Suprapubic skin (tissue), 3 donors: ENCODE results near the gene GCSAM.

Experiments
- EP300 ChIP-seq: sonication (generic); formaldehyde crosslinking; IDR thresholded peaks from one replicate; pipeline ENCODE4 v1.6.1; 2017; ENCODE audit warnings: antibody characterized with exemption
- TF ChIP-seq, protein P1 (sequence below), 2 donors: fragments of 200-600 bp in 1 of 2; fragments of 450-650 bp in 1 of 2; sonication (generic) in 1 of 2; IDR thresholded peaks; one replicate each; pipeline ENCODE4 v1.5.1; 2016 to 2019; ENCODE audit warnings: antibody characterized with exemption in 2 of 2, mild to moderate bottlenecking in 1 of 2, moderate library complexity in 1 of 2

DNA sequence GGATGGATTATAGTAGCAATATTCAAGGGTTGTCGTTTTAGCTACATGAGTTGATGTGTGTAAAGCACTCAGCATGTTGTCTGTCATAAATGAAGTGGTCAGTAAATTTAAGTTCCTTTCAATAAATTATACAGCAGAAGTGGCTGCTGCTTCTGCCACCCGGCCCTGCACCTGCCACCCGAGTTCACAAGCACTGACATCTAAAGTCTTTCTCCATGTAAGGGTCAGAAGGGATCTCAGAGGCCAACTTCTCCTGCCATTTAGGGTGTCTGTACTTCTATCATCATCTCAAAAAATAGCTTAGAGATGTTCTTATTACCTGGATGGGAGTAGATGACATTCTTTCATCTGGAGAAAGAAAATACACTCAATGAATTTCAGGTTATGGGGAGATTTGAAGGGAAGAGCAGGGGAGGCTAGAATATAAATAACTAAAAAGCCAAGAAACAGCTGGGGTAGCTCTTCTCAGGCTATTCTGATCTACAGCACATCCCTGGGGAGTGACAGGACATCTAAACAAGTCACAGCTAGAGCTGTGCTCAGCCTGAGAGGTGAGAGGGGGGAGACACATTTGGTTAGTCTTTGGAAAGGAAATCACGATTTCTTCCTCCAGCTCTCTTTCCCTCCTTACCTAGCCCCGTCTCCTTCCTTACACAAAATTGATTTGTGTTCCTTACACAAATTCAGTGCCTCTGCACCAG, 8.0 kb downstream of the GCSAM start:
- TF ChIP-seq, protein P1, sequence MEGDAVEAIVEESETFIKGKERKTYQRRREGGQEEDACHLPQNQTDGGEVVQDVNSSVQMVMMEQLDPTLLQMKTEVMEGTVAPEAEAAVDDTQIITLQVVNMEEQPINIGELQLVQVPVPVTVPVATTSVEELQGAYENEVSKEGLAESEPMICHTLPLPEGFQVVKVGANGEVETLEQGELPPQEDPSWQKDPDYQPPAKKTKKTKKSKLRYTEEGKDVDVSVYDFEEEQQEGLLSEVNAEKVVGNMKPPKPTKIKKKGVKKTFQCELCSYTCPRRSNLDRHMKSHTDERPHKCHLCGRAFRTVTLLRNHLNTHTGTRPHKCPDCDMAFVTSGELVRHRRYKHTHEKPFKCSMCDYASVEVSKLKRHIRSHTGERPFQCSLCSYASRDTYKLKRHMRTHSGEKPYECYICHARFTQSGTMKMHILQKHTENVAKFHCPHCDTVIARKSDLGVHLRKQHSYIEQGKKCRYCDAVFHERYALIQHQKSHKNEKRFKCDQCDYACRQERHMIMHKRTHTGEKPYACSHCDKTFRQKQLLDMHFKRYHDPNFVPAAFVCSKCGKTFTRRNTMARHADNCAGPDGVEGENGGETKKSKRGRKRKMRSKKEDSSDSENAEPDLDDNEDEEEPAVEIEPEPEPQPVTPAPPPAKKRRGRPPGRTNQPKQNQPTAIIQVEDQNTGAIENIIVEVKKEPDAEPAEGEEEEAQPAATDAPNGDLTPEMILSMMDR (IDR thresholded peaks at IDR 0.05), result no peak
- TF ChIP-seq EP300, result no peak
